Left ventricle myocardium inferior (tissue), 1 donor: ENCODE results near the gene FBXL7. TPM values are rescaled to one million over a fixed set of nuclear protein-coding genes. Genes with fewer than 3 reads are reported as not detected.

Experiments used
- DNase-seq: peaks from one replicate; pipeline ENCODE4 v3.0.0-alpha.2; 2020
- H3K27ac ChIP-seq: fragments of 200-600 bp; replicated peaks from 2 replicates; pipeline ENCODE4 v1.8.0; 2021
- H3K27me3 ChIP-seq: fragments of 200-600 bp; 2 replicates; pipeline ENCODE4 v1.8.0; 2021; ENCODE audit warnings: low read depth
- H3K36me3 ChIP-seq: fragments of 200-600 bp; 2 replicates; pipeline ENCODE4 v1.8.0; 2021
- H3K4me1 ChIP-seq: fragments of 200-600 bp; 2 replicates; pipeline ENCODE4 v1.8.0; 2021
- H3K4me3 ChIP-seq: fragments of 200-600 bp; 2 replicates; pipeline ENCODE4 v1.8.0; 2021; ENCODE audit warnings: mild to moderate bottlenecking, moderate library complexity
- H3K9me3 ChIP-seq: fragments of 200-600 bp; replicated peaks from 2 replicates; pipeline ENCODE4 v1.8.0; 2021
- CTCF ChIP-seq: fragments of 200-600 bp; IDR thresholded peaks from 2 replicates; pipeline ENCODE4 v1.8.0; 2021; ENCODE audit warnings: antibody characterized with exemption, mild to moderate bottlenecking, borderline replicate concordance
- intact Hi-C: fragments of 100-400 bp; cut with micrococcal nuclease; formaldehyde crosslinking; loops from one replicate; pipeline ENCODE4 v1.11.0; 2022
- total RNA-seq: library from RNA; stranded (reverse); fragmentation: NEBNext Ultra II Directional; extraction: Animal tissue kit (Norgen Biotek cat#: 25700); gene quantifications from one replicate; pipeline ENCODE4 v1.2.1, GENCODE V29; 2021
- donor health status: DM: no; HTN: yes; CAD: no; lungs with severe emphysema.

Gene FBXL7
- total RNA-seq, 1 donor from 2014 or later, result 27.7 TPM

- Histone ChIP-seq H3K36me3 (no peaks in the 10 kb centered on the region), H3K27me3 (no peaks in the 10 kb centered on the region), H3K9me3 (no peaks in the 10 kb centered on the region), H3K4me3 (no peak overlapping the region), H3K4me1 (peaks cover 78% of the 10 kb centered on the region), H3K27ac (no peak overlapping the region)
- TF ChIP-seq CTCF, result no peak
- DNase-seq, result no peak
- intact Hi-C loops, result no loop called here
Measured at GRCh38 chr5:15643731-15644130, 143.8 kb downstream of the FBXL7 start.

GRCh38 chr5:15645381-15646160, 145.6 kb downstream of the FBXL7 start:
- H3K36me3 ChIP-seq, result no peaks in the 10 kb centered on the region
- no peaks in the 10 kb centered on the region for H3K9me3 ChIP-seq
- H3K27ac ChIP-seq, result no peak overlapping the region
- no peak for TF ChIP-seq CTCF
- peaks cover 64% of the 10 kb centered on the region for H3K4me1 ChIP-seq
- no peak overlapping the region for H3K4me3 ChIP-seq
- DNase-seq, result no peak
- intact Hi-C loops, result no loop called here
- H3K27me3 ChIP-seq, result no peaks in the 10 kb centered on the region

- TF ChIP-seq CTCF, result no peak
- no peaks in the 10 kb centered on the region for H3K27me3 ChIP-seq
- no peaks in the 10 kb centered on the region for H3K36me3 ChIP-seq
- peaks cover 56% of the 10 kb centered on the region for H3K4me1 ChIP-seq
- DNase-seq, result no peak
- no peak overlapping the region for H3K27ac ChIP-seq
- H3K9me3 ChIP-seq, result no peaks in the 10 kb centered on the region
- intact Hi-C loops, result no loop called here
- no peak overlapping the region for H3K4me3 ChIP-seq
Measured at GRCh38 chr5:15646371-15646770, 146.4 kb downstream of the FBXL7 start.

GRCh38 chr5:15647251-15647650, 147.3 kb downstream of the FBXL7 start:
- intact Hi-C loops, result no loop called here
- H3K36me3 ChIP-seq, result no peaks in the 10 kb centered on the region
- DNase-seq, result no peak
- no peak for TF ChIP-seq CTCF
- H3K4me3 ChIP-seq, result no peak overlapping the region
- no peak overlapping the region for H3K27ac ChIP-seq
- peaks cover 52% of the 10 kb centered on the region for H3K4me1 ChIP-seq
- H3K27me3 ChIP-seq, result no peaks in the 10 kb centered on the region
- H3K9me3 ChIP-seq, result no peaks in the 10 kb centered on the region

GRCh38 chr5:15650266-15650665, 150.3 kb downstream of the FBXL7 start:
- H3K9me3 ChIP-seq, result no peaks in the 10 kb centered on the region
- no peak for DNase-seq

More at GRCh38 chr5:15650266-15650665, 150.3 kb downstream of the FBXL7 start:
- H3K4me1 ChIP-seq, result peaks cover 43% of the 10 kb centered on the region
- H3K36me3 ChIP-seq, result no peaks in the 10 kb centered on the region
- H3K27me3 ChIP-seq, result no peaks in the 10 kb centered on the region
- intact Hi-C loops, result no loop called here
- H3K27ac ChIP-seq, result no peak overlapping the region
- no peak for TF ChIP-seq CTCF
- H3K4me3 ChIP-seq, result no peak overlapping the region
